HL-60 (cell line): Measurements from ENCODE around the gene CHST14.

Experiments
- DNase-seq, 2 experiments: peaks; one replicate each; pipeline ENCODE4 v3.0.0-alpha.2; 2010 to 2020; ENCODE audit warnings: low read depth in 1 of 2, low spot score in 1 of 2
- H3K27ac ChIP-seq: fragments of 250-450 bp; sonication (Bioruptor Pico); replicated peaks from 2 replicates; pipeline ENCODE4 v1.5.1; 2020; ENCODE audit warnings: mild to moderate bottlenecking, moderate library complexity
- H3K27me3 ChIP-seq: fragments of 250-450 bp; sonication (Bioruptor Pico); 2 replicates; pipeline ENCODE4 v1.5.1; 2021; ENCODE audit warnings: mild to moderate bottlenecking, moderate library complexity; ENCODE audit not compliant: insufficient read depth, poor library complexity, severe bottlenecking
- H3K4me3 ChIP-seq: replicated peaks from 2 replicates; pipeline ENCODE4 v1.5.1; 2011; ENCODE audit warnings: mild to moderate bottlenecking, control low read depth, low read length; ENCODE audit not compliant: insufficient read depth
- GABPA ChIP-seq: IDR thresholded peaks from 2 replicates; pipeline ENCODE4 v1.6.1; 2012; ENCODE audit warnings: low read depth
- POLR2AphosphoS5 ChIP-seq: IDR thresholded peaks from 2 replicates; pipeline ENCODE4 v1.6.1; 2012; ENCODE audit warnings: low read depth
- REST ChIP-seq: IDR thresholded peaks from 2 replicates; pipeline ENCODE4 v1.6.1; 2012; ENCODE audit warnings: low read depth; ENCODE audit not compliant: insufficient replicate concordance
- SPI1 ChIP-seq: IDR thresholded peaks from 2 replicates; pipeline ENCODE4 v1.6.1; 2012; ENCODE audit warnings: low read depth, mild to moderate bottlenecking, borderline replicate concordance
- TF ChIP-seq, protein P1 (sequence below): IDR thresholded peaks from one replicate; pipeline ENCODE4 v1.5.1; 2011; ENCODE audit warnings: low read length, control low read depth, inconsistent platforms; ENCODE audit not compliant: insufficient read depth

CHST14 gene

GRCh38 chr15:40513609-40514008, 42.8 kb downstream of the CHST14 start:
- Histone ChIP-seq H3K27me3 (peaks cover 17% of the 10 kb centered on the region), H3K4me3 (no peak overlapping the region), H3K27ac (no peak overlapping the region)
- TF ChIP-seq GABPA (no peak), REST (no peak), SPI1 (no peak), POLR2AphosphoS5 (no peak)
- TF ChIP-seq, protein P1, sequence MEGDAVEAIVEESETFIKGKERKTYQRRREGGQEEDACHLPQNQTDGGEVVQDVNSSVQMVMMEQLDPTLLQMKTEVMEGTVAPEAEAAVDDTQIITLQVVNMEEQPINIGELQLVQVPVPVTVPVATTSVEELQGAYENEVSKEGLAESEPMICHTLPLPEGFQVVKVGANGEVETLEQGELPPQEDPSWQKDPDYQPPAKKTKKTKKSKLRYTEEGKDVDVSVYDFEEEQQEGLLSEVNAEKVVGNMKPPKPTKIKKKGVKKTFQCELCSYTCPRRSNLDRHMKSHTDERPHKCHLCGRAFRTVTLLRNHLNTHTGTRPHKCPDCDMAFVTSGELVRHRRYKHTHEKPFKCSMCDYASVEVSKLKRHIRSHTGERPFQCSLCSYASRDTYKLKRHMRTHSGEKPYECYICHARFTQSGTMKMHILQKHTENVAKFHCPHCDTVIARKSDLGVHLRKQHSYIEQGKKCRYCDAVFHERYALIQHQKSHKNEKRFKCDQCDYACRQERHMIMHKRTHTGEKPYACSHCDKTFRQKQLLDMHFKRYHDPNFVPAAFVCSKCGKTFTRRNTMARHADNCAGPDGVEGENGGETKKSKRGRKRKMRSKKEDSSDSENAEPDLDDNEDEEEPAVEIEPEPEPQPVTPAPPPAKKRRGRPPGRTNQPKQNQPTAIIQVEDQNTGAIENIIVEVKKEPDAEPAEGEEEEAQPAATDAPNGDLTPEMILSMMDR = no peak
- DNase-seq = no peak

GRCh38 chr15:40516322-40516721, 45.5 kb downstream of the CHST14 start:
- no peak for DNase-seq
- Histone ChIP-seq H3K27ac (no peak overlapping the region), H3K27me3 (peaks cover 6% of the 10 kb centered on the region), H3K4me3 (no peak overlapping the region)
- TF ChIP-seq REST (no peak), GABPA (no peak), POLR2AphosphoS5 (no peak), SPI1 (no peak)
- TF ChIP-seq, protein P1 = no peak
